K562 (cell line): ENCODE data around the gene HTR3B. TPM values are rescaled to one million over a fixed set of nuclear protein-coding genes. Genes with fewer than 3 reads are reported as not detected.

Experiments
- CBX5 ChIP-seq: IDR thresholded peaks from 2 replicates; pipeline ENCODE4 v1.6.1; 2014; ENCODE audit warnings: low read depth, borderline replicate concordance
- CXXC5 ChIP-seq: fragments of 250-450 bp; sonication (Bioruptor Pico); IDR thresholded peaks from 2 replicates; pipeline ENCODE4 v1.8.0; 2022; ENCODE audit warnings: inconsistent platforms, mild to moderate bottlenecking, moderate library complexity
- E2F3 ChIP-seq: fragments of 250-450 bp; sonication (Bioruptor Pico); IDR thresholded peaks from 2 replicates; pipeline ENCODE4 v1.4.0; 2020; ENCODE audit warnings: mild to moderate bottlenecking
- FOXA1 ChIP-seq: fragments of 450-650 bp; IDR thresholded peaks from 2 replicates; pipeline ENCODE4 v1.6.1; 2016; ENCODE audit warnings: mild to moderate bottlenecking, borderline replicate concordance
- HINFP ChIP-seq: fragments of 450-650 bp; conservative IDR thresholded peaks from 2 replicates; pipeline ENCODE4 v1.6.1; 2016; ENCODE audit warnings: missing genetic modification characterization, low read depth, mild to moderate bottlenecking, control low read depth, missing compliant biosample characterization
- KLF10 ChIP-seq: fragments of 250-450 bp; sonication (Bioruptor Pico); IDR thresholded peaks from 2 replicates; pipeline ENCODE4 v1.6.1; 2021; ENCODE audit warnings: matching md5 sums
- NBN ChIP-seq: fragments of 450-650 bp; IDR thresholded peaks from 2 replicates; pipeline ENCODE4 v1.6.1; 2016; ENCODE audit warnings: low read depth, mild to moderate bottlenecking
- REST ChIP-seq, 2 experiments: fragments of 450-650 bp; formaldehyde crosslinking in 1 of 2; IDR thresholded peaks; 2 replicates each; pipeline versions ENCODE4 v1.4.0 to v1.6.1; 2014 to 2020; ENCODE audit warnings: mild to moderate bottlenecking in 2 of 2, borderline replicate concordance in 1 of 2, low read depth in 1 of 2
- STAT6 ChIP-seq: sonication (generic); formaldehyde crosslinking; IDR thresholded peaks from 2 replicates; pipeline ENCODE4 v1.8.1; 2023; ENCODE audit warnings: mild to moderate bottlenecking, missing genetic modification reagents
- TAF1 ChIP-seq: IDR thresholded peaks from 2 replicates; pipeline ENCODE4 v1.6.1; 2011; ENCODE audit warnings: mild to moderate bottlenecking, low read length, moderate library complexity; ENCODE audit not compliant: insufficient read depth, control insufficient read depth, severe bottlenecking; ENCODE audit errors: extremely low read depth
- YY1 ChIP-seq, 3 experiments: IDR thresholded peaks; 2 replicates each; pipeline ENCODE4 v1.6.1; 2011; ENCODE audit warnings: low read length in 2 of 3, mild to moderate bottlenecking in 2 of 3, moderate library complexity in 2 of 3, borderline replicate concordance in 1 of 3, control low read depth in 1 of 3, low read depth in 1 of 3; ENCODE audit not compliant: insufficient read depth in 3 of 3, insufficient replicate concordance in 2 of 3, control insufficient read depth in 1 of 3, insufficient read length in 1 of 3; ENCODE audit errors: extremely low read depth in 1 of 3
- ZFX ChIP-seq: sonication (generic); formaldehyde crosslinking; IDR thresholded peaks from 2 replicates; pipeline ENCODE4 v1.8.0; 2022; ENCODE audit warnings: mild to moderate bottlenecking, missing genetic modification reagents, moderate library complexity
- polyA plus RNA-seq, 8 experiments: library from polyadenylated mRNA; depleted of rRNA in 4 of 8; stranded (reverse) in 5 of 8; unstranded in 3 of 8; fragments of >200 nt; fragmentation: Nextera tagmentation in 2 of 8; fragmentation: Illumina TruSeq in 1 of 8; extraction: Ambion mirVana in 2 of 8; extraction: Trizol in 1 of 8; gene quantifications; 2 replicates each; pipeline versions ENCODE4 v1.2.1 to v1.2.3, GENCODE V29; 2011 to 2014; ENCODE audit warnings: inconsistent platforms in 1 of 8, missing spikeins in 1 of 8
- total RNA-seq, 7 experiments: library from RNA; depleted of rRNA in 6 of 7; stranded (reverse); fragments of >200 nt in 6 of 7; fragmentation: Illumina TruSeq in 2 of 7; extraction: Trizol in 2 of 7; gene quantifications; 2 replicates each; pipeline versions ENCODE4 v1.2.1 to v1.2.3, GENCODE V29; 2011 to 2021; ENCODE audit warnings: low replicate concordance in 1 of 7

Gene HTR3B
- total and polyA plus RNA-seq, 9 of the 15 experiments (the other 6 are each of a cell fraction or from before 2014, with no cell fraction given), result not detected

GRCh38 chr11:113875234-113876073, 29.1 kb upstream of the HTR3B start, which contains the start of gene USP28 (continued):
- TF ChIP-seq REST (IDR thresholded peaks at IDR 0.05; ENCODE audit: borderline replicate concordance), result peak; percentile 82
- peak; percentile 35; the same call in 1 of the 2 replicates for TF ChIP-seq REST (CRISPR knock-in tag; IDR thresholded peaks at IDR 0.05; ENCODE audit: low read depth)
- TF ChIP-seq YY1 (IDR thresholded peaks at IDR 0.05; ENCODE audit: borderline replicate concordance in 1 of 3, control insufficient read depth in 1 of 3, extremely low read depth in 1 of 3, insufficient read depth in 3 of 3, insufficient read length in 1 of 3, insufficient replicate concordance in 2 of 3, low read depth in 1 of 3, low read length in 2 of 3), result peak; percentile 28 to 78 (median 44)
- TF ChIP-seq CXXC5 (CRISPR knock-in tag), result peak; percentile 92
- no peak for TF ChIP-seq CBX5
- TF ChIP-seq KLF10, result no peak
- 0 out of 2 replicates have a peak, but pooled peaks have one; percentile 32 for TF ChIP-seq STAT6 (CRISPR knock-in tag)
- TF ChIP-seq HINFP (tag), result no peak
- 0 out of 2 replicates have a peak, but pooled peaks have one; percentile 39 for TF ChIP-seq E2F3 (CRISPR knock-in tag)
- TF ChIP-seq ZFX (CRISPR knock-in tag), result peak; percentile 68
- peak; percentile 40; the same call in 1 of the 2 replicates for TF ChIP-seq NBN
- peak; percentile 94 for TF ChIP-seq TAF1
- no peak for TF ChIP-seq FOXA1
